ENCODE results near the gene CDKAL1.
A peak's percentile ranks its signal among the peaks of the same experiment; 100 is the strongest.
"Not testable (repeated sequence)": the region's sequence is repeated elsewhere in the genome, so short reads cannot be mapped to it uniquely, and the experiment has no call there.

The CDKAL1 gene

GRCh38 chr6:20644667-20645370, 110.6 kb downstream of the CDKAL1 start:
- no peak for DNase-seq

DNA sequence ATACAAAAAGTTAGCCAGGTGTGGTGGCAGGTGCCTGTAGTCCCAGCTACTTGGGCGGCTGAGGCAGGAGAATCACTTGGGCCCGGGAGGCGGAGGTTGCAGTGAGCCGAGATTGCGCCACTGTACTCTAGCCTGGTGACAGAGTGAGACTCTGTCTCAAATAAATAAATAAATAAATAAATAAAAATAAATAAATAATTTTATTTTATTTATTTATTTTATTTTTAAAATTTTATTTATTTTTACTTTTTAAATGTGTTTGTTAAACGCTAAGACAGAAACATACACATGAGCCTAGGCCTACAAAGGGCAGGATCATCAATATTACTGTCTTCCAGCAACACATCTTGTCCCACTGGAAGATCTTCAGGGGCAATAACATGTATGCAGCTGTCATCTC, 111.3 kb downstream of the CDKAL1 start:
- not testable (repeated sequence) for DNase-seq

- DNase-seq = no peak
Observed at GRCh38 chr6:20647585-20647984, 113.3 kb downstream of the CDKAL1 start.

- DNase-seq = not testable (repeated sequence)
Observed at GRCh38 chr6:20649696-20650470, 115.6 kb downstream of the CDKAL1 start.

DNA sequence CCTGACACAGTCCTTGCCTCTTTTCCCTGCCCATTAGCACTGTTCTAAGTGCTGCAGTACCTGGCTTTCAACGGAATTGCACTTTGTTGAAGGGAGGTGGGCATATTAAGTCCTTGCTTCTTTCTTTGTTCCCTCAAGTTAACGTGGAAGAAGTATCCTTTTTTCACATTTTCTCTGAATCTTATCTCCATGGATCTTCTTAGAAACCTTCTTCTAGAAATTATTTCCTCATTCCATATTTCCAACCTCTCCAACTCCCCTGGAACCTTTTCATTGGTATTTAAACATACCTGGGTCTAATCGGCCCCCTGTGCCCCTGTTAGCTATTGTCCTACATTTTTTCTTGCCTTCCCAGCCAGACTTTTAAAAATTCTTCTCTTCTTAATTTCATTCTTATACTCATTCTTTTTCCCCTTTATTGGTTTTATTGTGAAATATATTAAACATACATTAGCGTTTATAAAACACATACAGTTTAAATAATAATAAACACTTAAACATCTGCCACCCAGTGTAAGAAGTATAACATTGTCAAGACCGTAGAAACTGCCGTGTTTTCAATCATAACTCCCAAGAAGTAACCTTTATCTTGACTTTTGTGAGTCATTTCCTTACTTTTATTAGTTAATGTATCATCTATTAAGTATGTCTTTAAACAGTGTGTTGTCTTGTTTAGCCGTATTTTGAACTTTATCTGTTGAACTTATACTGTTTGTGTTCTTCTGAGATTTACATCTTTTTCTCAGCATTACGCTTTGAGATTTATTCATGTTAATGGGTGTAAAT, 118.2 kb downstream of the CDKAL1 start:
- no peak for DNase-seq

- no peak for DNase-seq
Observed at GRCh38 chr6:20653085-20653479, 118.8 kb downstream of the CDKAL1 start.

DNA sequence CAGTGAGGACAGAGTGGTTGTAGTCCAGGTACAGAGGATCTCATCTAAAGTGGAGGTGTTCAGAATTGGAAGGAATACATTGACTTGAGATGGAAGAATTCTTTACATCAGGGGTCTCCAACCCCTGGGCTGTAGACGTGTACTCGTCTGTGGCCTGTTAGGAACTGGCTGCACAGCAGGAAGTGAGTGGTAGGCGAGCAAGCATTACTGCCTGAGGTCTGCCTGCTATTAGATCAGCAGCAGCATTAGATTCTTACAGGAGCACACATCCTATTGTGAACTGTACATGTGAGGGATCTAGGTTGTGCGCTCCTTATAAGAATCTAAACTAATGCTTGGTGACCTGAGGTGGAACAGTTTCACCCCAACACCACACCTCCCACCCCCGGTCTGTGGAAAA, 121.1 kb downstream of the CDKAL1 start:
- no peak for DNase-seq

DNA sequence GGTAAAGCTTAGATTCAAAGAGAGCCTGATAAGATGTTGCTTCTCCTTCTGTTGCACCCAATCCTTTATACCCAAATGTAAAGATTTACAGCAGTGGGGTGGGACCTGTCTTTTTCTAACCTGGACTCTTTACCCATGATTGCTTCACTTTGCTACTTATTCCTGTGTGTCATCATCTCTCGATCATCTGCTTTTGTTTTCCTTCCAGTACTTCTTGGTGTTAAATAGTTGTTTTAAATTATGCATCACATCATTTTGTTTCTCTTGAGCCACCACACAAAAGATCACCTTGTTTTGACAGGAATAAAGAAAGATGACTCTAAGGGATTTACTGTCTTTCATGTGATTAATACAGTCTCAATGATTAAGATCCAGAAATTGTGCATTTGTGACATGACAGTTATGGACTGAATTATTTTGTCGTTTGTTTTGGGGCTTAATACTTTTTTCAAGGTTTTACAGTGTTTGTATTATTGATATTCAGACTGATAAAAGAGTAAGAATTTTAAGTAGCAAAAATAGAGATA, 123.1 kb downstream of the CDKAL1 start:
- no peak for DNase-seq

- no peak for DNase-seq
Observed at GRCh38 chr6:20658053-20658452, 123.8 kb downstream of the CDKAL1 start.

GRCh38 chr6:20658516-20658915, 124.3 kb downstream of the CDKAL1 start:
- no peak for DNase-seq

DNA sequence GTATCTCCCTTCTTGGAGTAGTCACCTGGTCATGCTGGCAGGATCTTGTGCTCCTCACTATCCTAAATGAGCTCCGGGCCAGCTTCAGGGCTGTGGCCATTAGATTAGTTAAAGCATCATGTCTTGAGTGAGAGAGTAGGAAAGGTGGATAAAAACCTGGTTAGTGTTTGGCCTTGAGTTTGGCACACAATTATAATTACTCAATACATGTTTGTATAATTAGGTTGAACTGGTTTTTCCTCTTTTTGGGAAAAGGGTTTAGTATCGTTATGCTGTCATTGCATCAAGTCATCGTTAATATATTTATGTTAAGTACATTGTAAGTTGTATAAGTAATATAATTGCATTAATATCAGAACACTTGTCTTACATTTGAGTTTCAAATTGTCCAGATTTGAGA, 126.3 kb downstream of the CDKAL1 start:
- peak; percentile 39 to 42 for DNase-seq

- peak; percentile 95 to 98 for DNase-seq
Observed at GRCh38 chr6:20661721-20662120, 127.5 kb downstream of the CDKAL1 start.

DNA sequence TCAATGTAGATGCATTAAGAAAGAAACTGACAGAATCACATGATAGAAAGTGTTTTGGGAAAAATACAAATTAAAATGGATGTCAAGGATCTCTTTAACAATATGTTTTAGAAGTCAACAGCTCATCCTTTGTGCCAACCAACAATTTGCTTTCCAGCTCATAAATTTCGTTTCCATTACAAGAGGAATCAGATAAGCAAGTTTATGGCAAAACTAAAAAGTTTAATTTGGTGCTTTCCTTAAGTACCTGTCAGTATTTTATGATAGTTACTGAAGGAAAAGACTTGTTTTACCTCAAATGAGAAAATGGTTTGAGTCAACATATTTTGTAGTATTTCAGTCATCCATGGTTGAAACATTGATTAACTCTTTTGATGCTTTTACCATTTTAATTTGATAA, 130.0 kb downstream of the CDKAL1 start:
- no peak for DNase-seq

DNA sequence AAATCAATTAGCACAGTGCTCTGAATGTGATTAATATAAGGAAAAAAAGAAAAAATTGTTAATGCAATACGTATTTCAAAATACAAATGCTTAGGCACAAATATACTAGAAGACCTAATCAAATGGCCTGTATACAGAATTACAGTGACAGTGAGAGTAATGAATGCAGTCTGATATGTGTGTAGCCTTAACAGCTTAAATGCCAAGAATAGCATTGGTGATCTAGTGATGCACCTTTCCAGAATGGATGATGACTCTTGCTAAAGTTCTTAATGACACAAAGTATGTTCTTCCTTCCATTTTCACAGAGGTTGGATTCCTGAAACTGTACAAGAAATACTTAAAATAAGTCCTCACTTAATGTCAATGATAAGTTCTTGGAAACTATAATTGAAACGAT, 131.0 kb downstream of the CDKAL1 start:
- no peak for DNase-seq

DNA sequence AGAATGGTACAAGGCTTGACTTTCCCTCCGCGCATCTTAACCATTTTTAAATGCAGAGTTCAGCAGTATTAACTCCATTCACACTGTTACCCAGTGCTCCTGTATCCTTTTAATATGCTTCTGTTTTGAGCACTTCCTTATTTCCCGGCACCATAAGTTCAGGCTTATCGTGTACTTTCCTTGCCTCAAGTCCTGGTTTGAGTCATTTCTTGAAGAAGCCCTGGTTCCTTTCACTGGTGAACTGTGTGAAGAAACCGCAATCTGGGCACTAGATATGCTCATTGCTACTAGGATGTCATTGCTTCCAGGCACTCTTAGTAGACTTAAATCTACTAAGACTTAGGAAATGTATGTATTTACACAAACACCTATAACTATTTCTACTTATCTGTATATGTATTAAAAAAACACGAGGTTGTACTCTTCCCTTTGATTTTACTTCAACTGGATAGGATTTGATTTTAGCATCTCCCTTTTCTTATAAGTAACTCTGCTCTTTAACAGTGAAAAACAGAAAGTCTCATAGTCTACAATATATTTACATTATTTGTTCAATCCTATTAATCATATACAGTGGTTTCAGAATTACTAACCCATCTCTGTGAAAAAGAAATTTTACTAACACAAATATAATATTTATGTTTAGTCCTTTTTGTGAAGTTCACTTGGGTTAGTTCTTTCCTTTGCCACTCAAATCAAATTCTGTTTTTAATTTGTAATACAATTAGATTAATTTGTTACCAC, 135.5 kb downstream of the CDKAL1 start:
- no peak for DNase-seq

DNA sequence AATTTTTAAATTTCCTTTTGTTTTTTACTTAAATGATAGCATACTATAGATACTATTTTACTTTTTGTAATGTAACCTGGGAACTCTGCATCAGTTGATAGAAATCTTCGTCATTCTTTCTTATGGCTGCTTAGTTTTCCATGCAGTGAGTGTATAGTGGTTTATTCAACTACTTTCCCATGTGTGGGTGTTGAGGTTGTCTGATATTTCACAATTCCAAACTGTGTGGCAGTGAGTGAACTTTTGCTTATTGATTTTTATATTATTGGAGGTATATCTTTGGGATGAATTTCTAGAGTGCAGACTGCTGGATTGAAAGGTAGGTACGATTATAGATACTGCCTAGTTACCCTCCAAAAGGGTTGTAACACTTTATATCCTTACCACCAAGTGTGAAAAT, 136.5 kb downstream of the CDKAL1 start:
- no peak for DNase-seq

DNA sequence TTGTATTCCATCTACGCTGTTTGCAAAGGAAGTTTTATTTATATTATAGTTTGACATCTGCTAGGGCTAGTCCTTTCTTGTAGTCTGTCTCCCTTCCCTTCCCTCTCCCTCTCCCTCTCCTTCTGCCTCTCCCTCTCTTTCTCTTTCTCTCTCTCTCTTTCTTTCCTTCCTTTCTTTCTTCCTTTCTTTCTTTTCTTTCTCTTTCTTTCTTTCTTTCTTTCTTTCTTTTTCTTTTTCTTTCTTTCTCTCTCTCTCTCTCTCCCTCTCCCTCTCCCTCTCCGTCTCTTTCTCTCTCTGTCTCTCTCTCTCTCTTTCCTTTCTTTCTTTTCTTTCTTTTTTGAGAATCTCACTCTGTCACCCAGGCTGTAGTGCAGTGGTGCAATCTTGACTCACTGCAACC, 137.8 kb downstream of the CDKAL1 start:
- DNase-seq = no peak

DNA sequence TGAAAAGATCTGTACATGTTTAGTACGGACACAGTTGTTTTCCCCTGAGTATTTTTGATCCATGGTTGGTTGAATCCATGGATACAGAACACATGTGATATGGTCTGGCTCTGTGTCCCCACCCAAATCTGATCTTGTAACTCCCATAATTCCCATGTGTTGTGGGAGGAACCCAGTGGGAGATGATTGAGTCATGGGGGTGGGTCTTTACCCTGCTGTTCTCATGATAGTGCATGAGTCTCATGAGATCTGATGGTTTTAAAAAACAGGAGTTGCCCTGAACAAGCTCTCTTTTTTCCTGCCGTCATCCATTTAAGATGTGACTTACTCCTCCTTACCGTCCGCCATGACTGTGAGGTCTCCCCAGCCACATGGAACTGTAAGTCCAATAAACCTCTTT, 139.2 kb downstream of the CDKAL1 start:
- no peak for DNase-seq

DNA sequence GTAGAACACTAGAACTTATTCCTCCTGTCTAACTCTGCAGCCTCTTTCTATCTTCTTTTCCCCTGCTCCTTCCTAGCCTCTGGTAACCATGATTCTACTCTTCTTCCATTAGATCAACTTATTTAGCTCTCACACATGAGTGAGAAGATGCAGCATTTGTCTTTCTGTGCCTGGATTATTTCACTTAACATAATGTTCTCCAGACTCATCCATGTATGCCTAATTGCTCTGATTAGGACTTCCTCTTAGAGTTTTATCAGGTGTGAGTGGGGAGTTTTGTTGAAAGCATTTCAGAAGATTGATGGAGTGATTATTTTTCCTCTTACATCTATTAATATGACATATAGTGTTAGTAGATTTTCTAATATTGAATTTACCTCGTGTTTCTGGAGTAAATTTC, 140.4 kb downstream of the CDKAL1 start:
- DNase-seq = no peak

- no peak for DNase-seq
Observed at GRCh38 chr6:20678831-20679352, 144.6 kb downstream of the CDKAL1 start.

GRCh38 chr6:20680697-20681165, 146.5 kb downstream of the CDKAL1 start:
- no peak for DNase-seq

GRCh38 chr6:20681243-20681684, 147.0 kb downstream of the CDKAL1 start:
- DNase-seq = no peak

All from NCI-H526 (cell line).